Karpas-422 (cell line): ENCODE measurements around the gene FAM171A1. TPM values are rescaled to one million over a fixed set of nuclear protein-coding genes. Genes with fewer than 3 reads are reported as not detected.

ENCODE experiments used
- DNase-seq: peaks from one replicate; pipeline ENCODE4 v3.0.0-alpha.2; 2015
- H2AFZ ChIP-seq: fragments of 200-600 bp; sonication (generic); 2 replicates; pipeline ENCODE4 v1.6.1; 2014; ENCODE audit warnings: antibody characterized with exemption, low read length, mixed read lengths
- H3K27ac ChIP-seq: fragments of 200-600 bp; sonication (generic); 2 replicates; pipeline ENCODE4 v1.5.1; 2014; ENCODE audit warnings: mild to moderate bottlenecking, low read length, moderate library complexity
- H3K27me3 ChIP-seq: fragments of 200-600 bp; sonication (generic); 2 replicates; pipeline ENCODE4 v1.6.1; 2014; ENCODE audit warnings: low read length, mixed read lengths
- H3K36me3 ChIP-seq: fragments of 200-600 bp; sonication (generic); 2 replicates; pipeline ENCODE4 v1.6.1; 2014; ENCODE audit warnings: low read length, mixed read lengths; ENCODE audit not compliant: insufficient read depth
- H3K4me1 ChIP-seq: fragments of 200-600 bp; sonication (generic); 2 replicates; pipeline ENCODE4 v1.6.1; 2014; ENCODE audit warnings: mild to moderate bottlenecking, low read length, mixed read lengths
- H3K4me2 ChIP-seq: fragments of 200-600 bp; sonication (generic); 2 replicates; pipeline ENCODE4 v1.6.1; 2014; ENCODE audit warnings: low read length, low read depth, mild to moderate bottlenecking; ENCODE audit not compliant: poor library complexity, severe bottlenecking
- H3K4me3 ChIP-seq: fragments of 200-600 bp; sonication (generic); 2 replicates; pipeline ENCODE4 v1.5.1; 2014; ENCODE audit warnings: mild to moderate bottlenecking, antibody characterized with exemption, low read length, mixed read lengths
- H3K79me2 ChIP-seq: fragments of 200-600 bp; sonication (generic); 2 replicates; pipeline ENCODE4 v1.6.1; 2014; ENCODE audit warnings: mild to moderate bottlenecking, low read length, mixed read lengths
- H3K9ac ChIP-seq: fragments of 200-600 bp; sonication (generic); 2 replicates; pipeline ENCODE4 v1.6.0; 2014; ENCODE audit warnings: low read length
- H3K9me2 ChIP-seq: fragments of 200-600 bp; sonication (generic), shearing (Covaris generic); replicated peaks from 2 replicates; pipeline ENCODE4 v1.6.0; 2014; ENCODE audit warnings: mild to moderate bottlenecking, low read length, moderate library complexity; ENCODE audit not compliant: insufficient read depth
- H3K9me3 ChIP-seq: fragments of 300-700, 200-600 bp; sonication (generic); 2 replicates; pipeline ENCODE4 v1.6.1; 2014; ENCODE audit warnings: low read length, mixed read lengths
- H4K20me1 ChIP-seq: fragments of 200-600 bp; sonication (generic); 2 replicates; pipeline ENCODE4 v1.6.1; 2014; ENCODE audit warnings: mild to moderate bottlenecking, antibody characterized with exemption, low read length, low read depth; ENCODE audit not compliant: insufficient read depth
- total RNA-seq: library from RNA; depleted of rRNA; stranded (reverse); fragments of >200 nt; shearing (Covaris generic); gene quantifications from 2 replicates; pipeline ENCODE4 v1.2.3, GENCODE V29; 2014; ENCODE audit warnings: low replicate concordance

FAM171A1 gene
- total RNA-seq, 1 experiment from 2014 or later = not detected

DNA sequence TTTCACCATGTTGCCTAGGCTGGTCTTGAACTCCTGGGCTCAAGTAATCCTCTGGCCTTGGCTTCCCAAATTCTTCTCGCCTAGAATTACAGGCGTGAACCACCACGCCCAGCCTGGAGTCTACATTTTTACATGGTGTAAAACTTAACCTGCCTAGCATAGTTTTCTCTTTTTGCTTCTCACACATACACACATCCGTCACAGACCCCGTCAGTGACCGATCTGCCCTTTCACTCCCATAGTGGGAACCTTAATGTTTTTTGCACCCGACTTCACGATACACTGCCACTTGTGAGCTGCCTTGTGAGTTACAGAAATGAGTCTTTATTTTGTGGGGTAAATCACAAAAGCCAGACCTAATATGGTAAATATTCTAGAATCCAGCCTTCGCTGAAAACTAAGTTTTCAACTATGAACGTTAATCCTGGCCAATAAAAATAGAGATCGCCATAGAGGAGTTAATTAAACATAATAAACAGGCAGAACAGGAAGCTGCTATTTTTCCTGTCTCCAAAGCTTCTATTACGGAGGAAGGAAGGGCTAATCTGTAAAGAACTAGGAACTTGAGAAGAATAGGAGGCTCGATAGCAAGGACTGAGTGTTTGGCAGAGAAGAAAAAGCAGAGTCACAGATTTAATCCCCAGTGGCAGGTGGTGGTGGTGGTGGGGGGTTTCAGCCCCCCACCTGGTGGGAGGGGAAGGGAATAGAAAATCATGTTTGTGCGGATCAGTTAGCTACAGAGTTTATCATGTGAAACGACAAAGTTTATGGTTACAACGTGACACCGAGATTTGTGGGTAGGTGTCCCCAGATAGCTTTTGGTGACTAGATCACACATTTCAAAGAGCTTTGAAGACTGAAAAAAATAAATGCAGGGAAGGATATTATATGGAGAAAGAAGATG is 14.7 kb upstream of the FAM171A1 start:
- Histone ChIP-seq H3K27ac (no peak overlapping the region), H3K9me2 (no peaks in the 10 kb centered on the region), H3K9ac (no peak overlapping the region), H3K79me2 (no peaks in the 10 kb centered on the region), H3K36me3 (no peaks in the 10 kb centered on the region), H3K27me3 (no peaks in the 10 kb centered on the region), H2AFZ (no peak overlapping the region), H3K4me3 (no peak overlapping the region), H3K4me2 (no peak overlapping the region), H3K9me3 (no peaks in the 10 kb centered on the region), H4K20me1 (no peaks in the 10 kb centered on the region), H3K4me1 (no peaks in the 10 kb centered on the region)
- DNase-seq = no peak

DNA sequence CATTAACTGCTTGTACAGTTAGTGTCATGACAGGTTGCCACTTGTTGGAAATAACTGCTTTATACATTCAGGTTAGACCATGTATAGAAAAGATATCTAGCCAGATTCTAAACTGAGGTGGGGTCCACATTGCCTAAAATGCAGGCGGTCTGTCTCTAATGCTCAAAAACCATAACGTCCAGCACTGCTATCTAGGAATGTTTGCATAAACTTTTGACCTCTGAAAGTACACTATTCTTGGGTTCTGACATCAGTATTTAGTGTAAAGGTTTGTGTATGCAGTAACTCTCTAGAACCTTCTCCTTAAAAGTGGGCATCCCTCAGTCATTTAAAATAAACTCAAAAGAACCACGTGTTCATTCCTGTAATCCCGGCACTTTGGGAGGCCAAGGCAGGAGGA is 10.3 kb upstream of the FAM171A1 start:
- no peak overlapping the region for H3K27ac ChIP-seq
- no peak for DNase-seq
- no peaks in the 10 kb centered on the region for H3K36me3 ChIP-seq
- H3K27me3 ChIP-seq = no peaks in the 10 kb centered on the region
- no peaks in the 10 kb centered on the region for H4K20me1 ChIP-seq
- no peaks in the 10 kb centered on the region for H3K4me1 ChIP-seq
- no peak overlapping the region for H3K9ac ChIP-seq
- H3K4me3 ChIP-seq = no peak overlapping the region
- H3K9me3 ChIP-seq = no peaks in the 10 kb centered on the region
- no peak overlapping the region for H2AFZ ChIP-seq
- H3K79me2 ChIP-seq = no peaks in the 10 kb centered on the region
- H3K9me2 ChIP-seq = no peaks in the 10 kb centered on the region
- H3K4me2 ChIP-seq = no peak overlapping the region

DNA sequence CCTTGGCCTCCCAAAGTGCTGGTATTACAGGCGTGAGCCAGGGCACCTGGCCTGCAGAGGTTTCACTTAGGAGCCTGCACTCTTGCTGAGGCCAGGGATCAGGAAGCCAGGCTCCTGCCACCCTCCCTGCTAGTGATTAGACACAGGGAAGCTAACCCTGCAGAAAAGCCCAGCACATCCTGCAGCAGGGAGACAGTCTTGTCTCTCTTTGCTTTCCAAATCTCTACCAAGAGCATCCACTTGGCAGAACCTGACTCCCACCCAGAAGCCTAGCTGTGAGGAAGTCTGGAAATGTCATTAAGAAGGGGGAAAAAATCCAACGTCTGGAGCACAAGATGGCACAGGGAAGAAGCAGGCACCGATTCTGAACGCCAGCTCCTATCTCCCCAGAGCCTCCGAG is 8.0 kb upstream of the FAM171A1 start:
- Histone ChIP-seq H3K9me2 (no peaks in the 10 kb centered on the region), H3K9me3 (no peaks in the 10 kb centered on the region), H3K79me2 (no peaks in the 10 kb centered on the region), H3K4me1 (no peaks in the 10 kb centered on the region), H4K20me1 (no peaks in the 10 kb centered on the region), H3K27ac (no peak overlapping the region), H3K9ac (no peak overlapping the region), H2AFZ (no peak overlapping the region), H3K27me3 (no peaks in the 10 kb centered on the region), H3K36me3 (no peaks in the 10 kb centered on the region), H3K4me2 (no peak overlapping the region), H3K4me3 (no peak overlapping the region)
- DNase-seq = no peak

DNA sequence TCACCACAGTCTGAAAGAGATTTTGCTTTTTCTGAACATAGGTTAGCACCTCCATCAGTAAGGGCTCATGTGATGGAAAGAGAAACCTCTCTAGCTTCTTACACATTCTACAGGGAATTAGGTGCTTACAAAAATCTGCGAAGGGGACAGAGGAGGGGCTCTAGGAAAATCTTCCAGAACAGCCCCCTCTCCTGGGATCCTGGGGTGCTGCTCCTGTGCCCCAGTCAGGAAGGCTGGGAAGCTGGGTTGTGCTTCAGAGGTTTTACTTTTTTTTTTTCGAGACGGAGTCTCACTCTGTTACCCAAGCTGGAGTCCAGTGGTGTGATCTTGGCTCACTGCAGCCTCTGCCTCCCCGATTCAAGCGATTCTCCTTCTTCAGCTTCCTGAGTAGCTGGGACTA is 7.5 kb upstream of the FAM171A1 start:
- Histone ChIP-seq H3K27ac (no peak overlapping the region), H4K20me1 (no peaks in the 10 kb centered on the region), H3K9ac (no peak overlapping the region), H3K4me3 (no peak overlapping the region), H3K4me1 (no peaks in the 10 kb centered on the region), H3K27me3 (no peaks in the 10 kb centered on the region), H3K9me2 (no peaks in the 10 kb centered on the region), H3K4me2 (no peak overlapping the region), H3K36me3 (no peaks in the 10 kb centered on the region), H2AFZ (no peak overlapping the region), H3K9me3 (no peaks in the 10 kb centered on the region), H3K79me2 (no peaks in the 10 kb centered on the region)
- no peak for DNase-seq

DNA sequence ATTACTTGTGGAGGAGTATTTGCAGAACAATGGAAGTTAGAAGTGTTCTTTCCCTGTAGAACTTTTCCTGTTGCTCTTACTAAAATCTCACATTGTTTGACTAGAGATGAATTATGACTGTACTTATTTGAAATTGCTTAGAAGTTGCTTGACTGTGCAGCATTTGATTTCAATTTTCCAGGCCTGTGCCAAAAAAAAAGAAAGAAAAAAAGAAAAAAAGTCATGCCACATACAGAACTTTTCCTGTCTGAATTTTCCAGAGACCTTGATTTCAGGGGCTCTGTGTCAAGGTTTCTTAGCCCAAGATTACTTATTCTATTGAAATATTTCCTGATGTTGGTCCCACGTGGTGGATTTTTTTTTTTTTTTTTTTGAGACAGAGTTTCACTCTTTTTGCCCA is 3.5 kb upstream of the FAM171A1 start:
- no peak for DNase-seq
- Histone ChIP-seq H3K4me2 (no peak overlapping the region), H3K27ac (no peak overlapping the region), H3K36me3 (no peaks in the 10 kb centered on the region), H3K9me3 (no peaks in the 10 kb centered on the region), H3K79me2 (no peaks in the 10 kb centered on the region), H3K9me2 (no peaks in the 10 kb centered on the region), H3K4me1 (no peaks in the 10 kb centered on the region), H3K9ac (no peak overlapping the region), H3K4me3 (no peak overlapping the region), H2AFZ (no peak overlapping the region), H4K20me1 (no peaks in the 10 kb centered on the region), H3K27me3 (no peaks in the 10 kb centered on the region)

DNA sequence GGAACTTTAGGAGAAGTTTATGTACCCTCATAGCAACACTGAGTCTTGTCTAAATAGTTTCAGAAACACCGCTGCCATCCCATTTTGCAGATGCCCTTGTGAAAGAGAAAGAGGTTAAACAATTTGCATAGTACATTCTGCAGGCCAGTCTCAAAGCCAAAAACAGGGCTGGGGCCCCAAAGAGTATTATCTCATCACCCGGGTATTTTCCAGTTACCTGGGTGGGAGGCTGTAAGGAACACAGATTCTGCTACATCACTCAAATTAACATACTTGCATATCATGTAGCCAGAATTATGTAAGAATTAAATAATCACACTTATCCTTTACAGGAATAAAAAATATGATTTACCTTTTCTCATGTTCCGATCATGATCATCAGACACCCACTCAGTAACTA is 3.1 kb upstream of the FAM171A1 start:
- no peaks in the 10 kb centered on the region for H3K27me3 ChIP-seq
- no peak overlapping the region for H3K4me2 ChIP-seq
- DNase-seq = no peak
- no peaks in the 10 kb centered on the region for H3K79me2 ChIP-seq
- no peak overlapping the region for H3K9ac ChIP-seq
- no peaks in the 10 kb centered on the region for H3K36me3 ChIP-seq
- H3K9me3 ChIP-seq = no peaks in the 10 kb centered on the region
- H3K4me1 ChIP-seq = no peaks in the 10 kb centered on the region
- H3K9me2 ChIP-seq = no peaks in the 10 kb centered on the region
- no peak overlapping the region for H3K4me3 ChIP-seq
- no peak overlapping the region for H3K27ac ChIP-seq
- no peak overlapping the region for H2AFZ ChIP-seq
- H4K20me1 ChIP-seq = no peaks in the 10 kb centered on the region

DNA sequence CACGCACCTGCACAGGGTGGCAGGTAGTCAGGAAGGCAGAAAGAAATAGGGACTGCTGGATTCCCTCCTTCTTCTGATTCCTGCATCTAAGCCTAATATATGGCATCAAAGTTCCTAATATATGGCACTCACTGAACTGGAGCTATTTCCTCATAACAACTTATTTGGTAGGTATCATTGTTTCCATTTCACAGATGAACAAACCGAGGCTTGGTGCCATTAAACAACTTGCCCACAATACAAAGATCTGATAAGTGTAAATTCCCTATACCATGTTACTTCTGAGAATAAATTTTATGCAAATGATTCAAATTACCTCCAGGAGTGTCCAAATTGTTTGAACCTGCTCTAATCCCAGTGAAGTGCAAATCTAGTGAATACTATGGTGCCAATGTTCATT is 2.1 kb upstream of the FAM171A1 start:
- Histone ChIP-seq H3K36me3 (no peaks in the 10 kb centered on the region), H3K9me2 (no peaks in the 10 kb centered on the region), H3K9ac (no peak overlapping the region), H3K4me2 (no peak overlapping the region), H3K9me3 (no peaks in the 10 kb centered on the region), H3K27me3 (no peaks in the 10 kb centered on the region), H3K79me2 (no peaks in the 10 kb centered on the region), H4K20me1 (no peaks in the 10 kb centered on the region), H3K4me3 (no peak overlapping the region), H3K4me1 (no peaks in the 10 kb centered on the region), H3K27ac (no peak overlapping the region), H2AFZ (no peak overlapping the region)
- DNase-seq = no peak

DNA sequence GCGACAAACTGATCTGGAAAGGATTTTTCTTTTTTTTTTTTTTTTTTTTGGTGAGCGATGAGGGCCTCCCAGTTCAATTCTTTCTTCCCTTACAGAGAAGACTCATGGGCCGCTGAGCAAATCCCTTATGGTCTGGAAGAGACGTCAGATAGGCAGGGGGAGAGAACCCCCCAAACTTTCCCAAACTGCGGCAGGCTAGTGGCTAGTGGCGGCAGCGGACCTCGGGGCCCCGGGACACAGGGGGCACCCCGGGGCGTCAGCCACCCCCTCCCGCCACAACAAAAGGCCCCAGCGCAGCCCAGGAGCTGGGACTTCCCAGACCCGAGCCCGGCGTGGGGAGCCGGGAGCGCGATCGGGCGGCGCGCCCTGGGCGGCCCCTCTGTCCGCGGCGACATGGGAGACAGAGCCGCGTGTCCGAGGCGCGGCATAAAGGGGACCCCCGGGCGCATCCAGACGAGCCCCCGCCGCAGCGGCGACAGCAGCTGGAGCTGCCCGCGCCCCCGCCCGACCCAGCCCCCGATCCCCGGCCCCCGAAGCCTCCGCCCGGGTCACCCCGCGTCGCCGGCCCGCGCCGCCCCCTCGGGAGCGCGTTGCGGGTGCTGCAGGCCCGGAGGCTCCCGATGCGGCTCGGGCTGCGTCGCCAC is 755 bp downstream of the FAM171A1 start:
- no peak overlapping the region for H3K4me2 ChIP-seq
- no peaks in the 10 kb centered on the region for H3K36me3 ChIP-seq
- no peaks in the 10 kb centered on the region for H3K27me3 ChIP-seq
- no peak overlapping the region for H3K27ac ChIP-seq
- no peaks in the 10 kb centered on the region for H3K4me1 ChIP-seq
- no peaks in the 10 kb centered on the region for H4K20me1 ChIP-seq
- H3K9me2 ChIP-seq = no peaks in the 10 kb centered on the region
- H3K79me2 ChIP-seq = no peaks in the 10 kb centered on the region
- no peak overlapping the region for H3K4me3 ChIP-seq
- H3K9ac ChIP-seq = no peak overlapping the region
- H2AFZ ChIP-seq = no peak overlapping the region
- no peaks in the 10 kb centered on the region for H3K9me3 ChIP-seq
- DNase-seq = no peak
